Heart left ventricle (tissue), 16 donors: Measurements from ENCODE around the gene NAB1. TPM values are rescaled to one million over a fixed set of nuclear protein-coding genes. Genes with fewer than 3 reads are reported as not detected.

Source experiments
- ATAC-seq, 4 donors: fragments of 200-7000 bp; cut with Tn5 transposase; one replicate each; pipeline ENCODE4 v1.9.1; 2020 to 2022; ENCODE audit warnings: moderate library complexity in 4 of 4, mild to moderate bottlenecking in 3 of 4, moderate number of reproducible peaks in 1 of 4
- DNase-seq, 5 donors: peaks; one replicate each; pipeline ENCODE4 v3.0.0-alpha.2; 2020
- H3K27ac ChIP-seq, 12 donors: fragments of 200-600 bp; sonication (generic) in 4 of 12; one replicate each; pipeline versions ENCODE4 v1.5.0 to v1.8.0; 2016 to 2022; ENCODE audit warnings: mild to moderate bottlenecking in 2 of 12
- H3K27me3 ChIP-seq, 9 donors: fragments of 200-600 bp; sonication (generic) in 2 of 9; one replicate each; pipeline versions ENCODE4 v1.5.1 to v1.8.0; 2016 to 2022; ENCODE audit warnings: mild to moderate bottlenecking in 3 of 9
- H3K36me3 ChIP-seq, 9 donors: fragments of 200-600 bp; sonication (generic) in 2 of 9; one replicate each; pipeline versions ENCODE4 v1.5.0 to v1.8.0; 2018 to 2022; ENCODE audit warnings: mild to moderate bottlenecking in 2 of 9
- H3K4me1 ChIP-seq, 12 donors: fragments of 200-600 bp; sonication (generic) in 4 of 12; one replicate each; pipeline versions ENCODE4 v1.5.0 to v1.8.0; 2016 to 2022; ENCODE audit warnings: mild to moderate bottlenecking in 3 of 12
- H3K4me3 ChIP-seq, 12 donors: fragments of 200-600 bp; sonication (generic) in 4 of 12; one replicate each; pipeline versions ENCODE4 v1.5.0 to v1.8.0; 2017 to 2022; ENCODE audit warnings: mild to moderate bottlenecking in 9 of 12, moderate library complexity in 4 of 12
- H3K9me3 ChIP-seq, 12 donors: fragments of 200-600 bp; sonication (generic) in 4 of 12; one replicate each; pipeline versions ENCODE4 v1.5.0 to v1.8.0; 2016 to 2022; ENCODE audit warnings: mild to moderate bottlenecking in 1 of 12
- CTCF ChIP-seq, 12 donors: fragments of 200-600 bp; sonication (generic) in 4 of 12; IDR thresholded peaks; one replicate each; pipeline versions ENCODE4 v1.5.0 to v1.8.0; 2018 to 2022; ENCODE audit warnings: antibody characterized with exemption in 12 of 12, mild to moderate bottlenecking in 5 of 12
- POLR2A ChIP-seq, 2 donors: fragments of 450-650 bp; IDR thresholded peaks; one replicate each; pipeline ENCODE4 v1.6.1; 2017; ENCODE audit warnings: antibody characterized with exemption in 2 of 2, mild to moderate bottlenecking in 2 of 2, moderate library complexity in 2 of 2
- WGBS, 4 donors: extraction: QIAGEN DNeasy Blood & Tissue Kit in 2 of 4; methylation state at CpG; one replicate each; pipeline versions ENCODE4 v1.1.5 to v1.1.7; 2013 to 2018; 5-methylcytosine and 5-hydroxymethylcytosine counted together
- intact Hi-C, 10 donors: fragments of 100-400 bp; cut with DNase I; formaldehyde crosslinking; loops; one replicate each; pipeline versions ENCODE4 v1.11.1 to v1.14.2; 2022
- polyA plus RNA-seq, 2 donors: library from polyadenylated mRNA; stranded (reverse); fragments of 200-250 nt; gene quantifications; one replicate each; pipeline ENCODE4 v1.2.3, GENCODE V29; 2013
- total RNA-seq, 9 donors: library from RNA; depleted of rRNA in 2 of 9; stranded (reverse); fragments of >200 nt in 2 of 9; fragmentation: NEBNext Ultra II Directional in 3 of 9; extraction: Animal tissue kit (Norgen Biotek cat#: 25700) in 3 of 9; gene quantifications; one replicate each; pipeline versions ENCODE4 v1.1.0 to v1.2.4, GENCODE V29; 2016 to 2023
- donor health status: ischemic (EF 13 %, LVEDD 7.1; RV severe dilation, severe dysfunction).
- donor health status: healthy with polysubstance abuse.
- donor health status: DM: no; HTN: yes; CAD: no.
- donor health status: DM: no; HTN: no; CAD: no.
- donor health status: ischemic (EF 25% LVEDD 6.9; RV normal size, moderate dysfunction).
- donor health status: ischemic (EF 25% LVEDD 5.7; RV mildly dilated, moderate dysfunction).
- donor health status: healthy.
- donor health status: DM: yes; HTN: yes; CAD: no.
- donor health status: ischemic (EF 35%, LVEDD 5.7; RV mildly dilated, moderate dysfunction).
- donor health status: nonischemic (EF 11% LVEDD 7.7; RV severe dilation, severe dysfunction).
- donor health status: DM: yes; HTN: yes; CAD: no.
- donor health status: PGD.
- donor health status: ischemic (EF 29% LVEDD 5.4; RV normal size, mild dysfunction).
- donor health status: nonischemic (EF 23%, LVEDD 6.1; RV moderate dilation, normal function).

NAB1 gene
- total and polyA plus RNA-seq, 11 donors = 10.1 to 41.8 (median 29.1) TPM

GRCh38 chr2:190740449-190740848 lies 91.6 kb downstream of the NAB1 start:
- Histone ChIP-seq H3K36me3 (no peaks in the 10 kb centered on the region), H3K4me1 (no peaks in the 10 kb centered on the region), H3K27ac (no peak overlapping the region), H3K9me3 (peaks cover 0 to 3% (median 0%) of the 10 kb centered on the region in 12 donors), H3K27me3 (no peaks in the 10 kb centered on the region), H3K4me3 (no peak overlapping the region)
- 92 to 96% (median 95%) methylated on average over 2 of the region's 2 CpGs for WGBS, 4 donors
- ATAC-seq (no peak), DNase-seq (no peak)
- no peak for TF ChIP-seq POLR2A (IDR thresholded peaks at IDR 0.05)
- no peak for TF ChIP-seq CTCF (IDR thresholded peaks at IDR 0.05)
- intact Hi-C loops = no loop called here

Other genes with a start within 250 kb of the NAB1 start
- 10 to 100 TPM; 13.9 to 75.0 (median 19.3) TPM for gene MFSD6, start 240.7 kb upstream of the NAB1 start, total RNA-seq
- 10 to 100 TPM; 11.8 to 15.3 TPM for gene MFSD6, start 240.7 kb upstream of the NAB1 start, polyA plus RNA-seq
- gene NEMP2, start 114.4 kb upstream of the NAB1 start, total RNA-seq = 1 to 10 TPM in 8 of 9 donors, under 1 TPM in 1; 0.63 to 4.6 (median 2.4) TPM
- under 1 TPM; 0.42 to 0.73 TPM for gene NEMP2, start 114.4 kb upstream of the NAB1 start, polyA plus RNA-seq
- 10 to 100 TPM; 31.6 to 94.5 (median 56.1) TPM for gene GLS, start 231.7 kb downstream of the NAB1 start, total RNA-seq
- 10 to 100 TPM; 19.1 to 30.6 TPM for gene GLS, start 231.7 kb downstream of the NAB1 start, polyA plus RNA-seq